ENCODE data around the gene CTSZ.

- no peak for TF ChIP-seq CTCF (conservative IDR thresholded peaks at IDR 0.05; ENCODE audit: low read length)
- no peak for TF ChIP-seq EZH2phosphoT487 (IDR thresholded peaks at IDR 0.05; ENCODE audit: borderline replicate concordance)
Measured at GRCh38 chr20:59046862-59047261, 39.8 kb upstream of the CTSZ start.
